H1 (cell line): ENCODE measurements around the gene ETV7. TPM values are rescaled to one million over a fixed set of nuclear protein-coding genes. Genes with fewer than 3 reads are reported as not detected.

Experiments
- CREB1 ChIP-seq: IDR thresholded peaks from 2 replicates; pipeline ENCODE4 v1.6.1; 2012; ENCODE audit warnings: inconsistent platforms
- SRF ChIP-seq: IDR thresholded peaks from 2 replicates; pipeline ENCODE4 v1.6.1; 2011; ENCODE audit warnings: mild to moderate bottlenecking, low read depth, low read length, moderate library complexity
- TAF1 ChIP-seq: IDR thresholded peaks from 2 replicates; pipeline ENCODE4 v1.6.1; 2011; ENCODE audit warnings: mild to moderate bottlenecking, low read depth, low read length
- polyA plus RNA-seq, 7 experiments: library from polyadenylated mRNA; depleted of rRNA in 3 of 7; stranded (reverse) in 5 of 7; unstranded in 2 of 7; fragments of >200 nt in 5 of 7; fragments of 200-250 nt in 2 of 7; gene quantifications; 1 replicate in 5 of 7; 2 replicates in 1 of 7; 4 replicates in 1 of 7; pipeline versions ENCODE4 v1.2.1 to v1.2.3, GENCODE V29; 2011 to 2013; ENCODE audit warnings: missing spikeins in 2 of 7, mixed read lengths in 2 of 7
- total RNA-seq: library from RNA; stranded (reverse); fragmentation: NEBNext Ultra II Directional; extraction: Animal tissue kit (Norgen Biotek cat#: 25700); gene quantifications from 2 replicates; pipeline ENCODE4 v1.2.1, GENCODE V29; 2021
- TF ChIP-seq, protein P1 (sequence below), 3 experiments: IDR thresholded peaks; 1 replicate in 2 of 3; 2 replicates in 1 of 3; pipeline versions ENCODE4 v1.5.1 to v1.6.1; 2011; ENCODE audit warnings: low read length in 3 of 3, mild to moderate bottlenecking in 3 of 3, inconsistent platforms in 2 of 3, low read depth in 1 of 3, moderate library complexity in 1 of 3; ENCODE audit not compliant: insufficient read depth in 1 of 3; ENCODE audit errors: control extremely low read depth in 1 of 3

ETV7 gene
- total and polyA plus RNA-seq, 2 of the 8 experiments (the other 6 are each of a cell fraction or from before 2014, with no cell fraction given), result 0.54 to 2.4 TPM

DNA sequence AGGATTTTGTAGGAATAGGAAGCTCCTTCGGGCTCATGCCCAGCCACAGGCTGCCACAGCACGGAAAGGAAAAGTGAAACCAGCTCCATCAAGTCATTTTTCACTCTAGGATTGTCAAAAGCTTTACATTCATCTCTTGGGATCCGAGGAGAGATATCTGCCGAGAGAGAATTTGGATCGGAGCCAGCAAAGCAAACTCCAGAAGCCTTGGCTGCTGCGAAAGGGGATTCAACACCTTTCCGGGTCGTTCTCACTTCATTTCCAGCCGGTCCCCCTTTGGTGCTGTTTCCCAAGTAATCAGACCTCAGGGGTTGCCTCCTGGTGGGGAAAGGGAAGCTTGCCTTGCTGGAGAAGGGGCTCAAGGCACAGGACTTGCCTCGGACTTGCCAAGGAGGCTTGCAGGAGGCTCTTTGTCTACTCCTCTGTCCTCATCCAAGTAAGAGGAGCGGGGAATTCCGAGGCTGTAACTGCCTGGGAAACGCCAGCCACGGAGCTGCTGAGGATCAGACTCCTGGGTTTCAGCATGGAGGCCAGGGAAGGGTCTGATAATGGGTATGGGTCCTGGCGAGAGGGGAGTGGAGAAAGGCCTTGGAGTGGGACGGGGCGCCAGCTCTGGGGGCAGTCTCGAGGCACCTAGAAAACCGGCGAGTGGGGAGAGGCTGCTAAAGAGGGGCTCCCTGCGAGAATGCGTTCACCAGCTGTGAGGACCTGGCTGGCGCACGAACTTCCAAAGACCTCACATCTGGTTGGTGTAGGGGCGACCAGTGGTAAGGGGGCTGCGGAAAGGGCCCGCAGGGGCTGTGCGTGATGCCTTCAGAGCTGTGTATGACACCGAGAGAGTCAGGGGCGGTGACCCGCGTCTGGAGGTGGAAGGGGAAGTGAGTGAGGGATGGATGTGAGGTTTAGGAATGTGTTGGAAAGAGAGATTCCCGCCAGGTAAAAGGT is 702 bp downstream of the ETV7 start (continued):
- TF ChIP-seq, protein P1, sequence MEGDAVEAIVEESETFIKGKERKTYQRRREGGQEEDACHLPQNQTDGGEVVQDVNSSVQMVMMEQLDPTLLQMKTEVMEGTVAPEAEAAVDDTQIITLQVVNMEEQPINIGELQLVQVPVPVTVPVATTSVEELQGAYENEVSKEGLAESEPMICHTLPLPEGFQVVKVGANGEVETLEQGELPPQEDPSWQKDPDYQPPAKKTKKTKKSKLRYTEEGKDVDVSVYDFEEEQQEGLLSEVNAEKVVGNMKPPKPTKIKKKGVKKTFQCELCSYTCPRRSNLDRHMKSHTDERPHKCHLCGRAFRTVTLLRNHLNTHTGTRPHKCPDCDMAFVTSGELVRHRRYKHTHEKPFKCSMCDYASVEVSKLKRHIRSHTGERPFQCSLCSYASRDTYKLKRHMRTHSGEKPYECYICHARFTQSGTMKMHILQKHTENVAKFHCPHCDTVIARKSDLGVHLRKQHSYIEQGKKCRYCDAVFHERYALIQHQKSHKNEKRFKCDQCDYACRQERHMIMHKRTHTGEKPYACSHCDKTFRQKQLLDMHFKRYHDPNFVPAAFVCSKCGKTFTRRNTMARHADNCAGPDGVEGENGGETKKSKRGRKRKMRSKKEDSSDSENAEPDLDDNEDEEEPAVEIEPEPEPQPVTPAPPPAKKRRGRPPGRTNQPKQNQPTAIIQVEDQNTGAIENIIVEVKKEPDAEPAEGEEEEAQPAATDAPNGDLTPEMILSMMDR (IDR thresholded peaks at IDR 0.05; ENCODE audit: control extremely low read depth in 1 of 3, insufficient read depth in 1 of 3, low read depth in 1 of 3, low read length in 3 of 3), result peak in 1 of 3 experiments; percentile 1; a peak in 1 of 4 replicates
- TF ChIP-seq CREB1 (no peak), SRF (no peak), TAF1 (peak; percentile 47)
